Esophagus muscularis mucosa (tissue), 4 donors: Measurements from ENCODE around the gene GSTO2.

Experiments used
- CTCF ChIP-seq, 3 experiments: fragments of 200-600 bp in 2 of 3; fragments of 450-650 bp in 1 of 3; sonication (generic) in 2 of 3; IDR thresholded peaks; one replicate each; pipeline ENCODE4 v1.5.1; 2017 to 2019; ENCODE audit warnings: antibody characterized with exemption in 3 of 3, mild to moderate bottlenecking in 2 of 3, moderate library complexity in 1 of 3
- EP300 ChIP-seq: sonication (generic); formaldehyde crosslinking; IDR thresholded peaks from one replicate; pipeline ENCODE4 v1.6.1; 2017; ENCODE audit warnings: antibody characterized with exemption
- POLR2AphosphoS5 ChIP-seq, 2 donors: sonication (generic); formaldehyde crosslinking; IDR thresholded peaks; one replicate each; pipeline ENCODE4 v1.6.1; 2017; ENCODE audit warnings: antibody characterized with exemption in 2 of 2

GRCh38 chr10:104243512-104243911 lies 25.5 kb upstream of the GSTO2 start:
- no peak for TF ChIP-seq POLR2AphosphoS5 (IDR thresholded peaks at IDR 0.05)
- TF ChIP-seq CTCF (IDR thresholded peaks at IDR 0.05), result no peak
- no peak for TF ChIP-seq EP300
